Diencephalon (tissue), 1 donor: ENCODE measurements around the gene PSMA1. TPM values are rescaled to one million over a fixed set of nuclear protein-coding genes. Genes with fewer than 3 reads are reported as not detected.

Experiments
- small RNA-seq: library from RNA; depleted of rRNA; stranded (forward); fragments of <200 nt; gene quantifications from one replicate; pipeline ENCODE3, GENCODE V24; 2014
- total RNA-seq: library from RNA; depleted of rRNA; stranded (reverse); fragments of >200 nt; gene quantifications from one replicate; pipeline ENCODE4 v1.2.3, GENCODE V29; 2014

The PSMA1 gene
- 133 TPM for total RNA-seq

DNA sequence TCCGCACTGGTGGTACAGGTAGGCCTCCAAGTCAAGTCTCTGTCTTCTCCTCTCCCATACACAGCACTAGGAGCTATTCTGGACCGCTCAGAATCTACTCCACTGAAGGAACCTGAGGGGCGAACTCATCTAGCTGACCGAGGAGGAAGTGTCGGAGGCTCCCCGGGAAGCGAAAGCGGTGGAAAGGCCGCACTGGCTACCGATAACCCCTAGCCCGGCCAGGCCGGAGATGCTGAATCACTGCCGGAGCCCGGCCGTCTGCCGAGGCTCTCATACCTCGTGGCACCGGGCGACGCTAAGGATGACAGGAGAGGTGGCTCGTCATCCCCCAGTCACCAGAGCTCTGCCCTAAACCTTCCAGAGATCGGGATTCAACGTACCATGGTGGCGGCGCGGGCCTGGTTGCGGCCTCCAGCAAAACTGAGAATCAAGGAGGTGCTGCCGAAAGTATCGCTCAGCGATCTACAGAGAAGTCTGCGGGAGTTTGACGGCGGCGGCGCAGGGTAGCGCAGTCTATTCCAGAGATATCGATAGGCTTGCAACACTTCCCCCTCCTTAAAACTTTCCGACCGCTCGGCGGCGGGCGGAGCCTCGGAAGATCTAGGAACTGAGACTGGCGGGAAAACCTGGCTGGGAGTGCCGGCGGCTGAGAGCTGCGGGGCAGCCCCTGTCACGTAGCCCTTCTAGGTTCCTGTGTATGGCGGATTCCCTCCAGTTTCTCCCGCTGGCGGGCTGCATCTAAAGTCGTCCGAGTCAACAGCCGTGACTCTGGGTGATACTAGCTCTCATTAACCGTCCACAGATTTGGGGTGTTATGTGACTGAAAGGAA lies at the start of gene PSMA1:
PSMA1 (minus strand) TSS at position 470 of the 830 bp plus-strand sequence; CDS start at position 383, 87 bp downstream.

GRCh38 chr11:14499560-14500180 lies 20.5 kb downstream of the PSMA1 start, which contains the start of gene COPB1:
COPB1 (minus strand) TSS chr11:14499811; CDS start chr11:14498928, 883 bp downstream.

Small RNA genes lying within 50 kb of the gene (small RNA-seq; reads per million reads assigned to genes)
- gene RNU7-49P: not detected

Other genes starting within 250 kb of the PSMA1 start
- 51.9 TPM for gene RRAS2, start 161.2 kb downstream of the PSMA1 start, total RNA-seq
- gene COPB1, start 20.6 kb downstream of the PSMA1 start, total RNA-seq: 137 TPM
- gene PDE3B, start 123.4 kb upstream of the PSMA1 start, total RNA-seq: 18.7 TPM